Activated naive CD4-positive, alpha-beta T cell treated with anti-CD3 and anti-CD28 coated beads, Interleukin-2, amount 10 ng/mL, durations not matched to agents 7 days and 5 days (primary cell): ENCODE data around the gene KRT39.

Experiments
- CTCF ChIA-PET: fragments of 350-600 bp; sonication (Branson Sonifier 250); formaldehyde crosslinking; loops from one replicate; lab custom pipeline; 2021; ENCODE audit warnings: antibody characterized with exemption; lab: Charles Lee
- DNase-seq: peaks from one replicate; pipeline ENCODE4 v3.0.0-alpha.2; 2020
- H3K27ac Mint-ChIP-seq: one replicate; pipeline ENCODE4 v1.8.0; 2021; ENCODE audit warnings: mild to moderate bottlenecking, moderate library complexity, mixed read lengths
- H3K27me3 Mint-ChIP-seq: one replicate; pipeline ENCODE4 v1.8.0; 2021; ENCODE audit warnings: mild to moderate bottlenecking, mixed read lengths
- H3K36me3 Mint-ChIP-seq: one replicate; pipeline ENCODE4 v1.8.0; 2021; ENCODE audit warnings: mixed read lengths
- H3K4me1 Mint-ChIP-seq: one replicate; pipeline ENCODE4 v1.8.0; 2021; ENCODE audit warnings: mixed read lengths
- H3K4me3 Mint-ChIP-seq: one replicate; pipeline ENCODE4 v1.8.0; 2021; ENCODE audit warnings: mild to moderate bottlenecking, moderate library complexity, mixed read lengths
- H3K9me3 Mint-ChIP-seq: one replicate; pipeline ENCODE4 v1.8.0; 2021; ENCODE audit warnings: mixed read lengths

KRT39 gene

GRCh38 chr17:40962059-40962561, 4.6 kb downstream of the KRT39 start:
- H3K27ac Mint-ChIP-seq, result no peak overlapping the region
- H3K9me3 Mint-ChIP-seq, result no peaks in the 10 kb centered on the region
- H3K4me3 Mint-ChIP-seq, result no peak overlapping the region
- H3K27me3 Mint-ChIP-seq, result peaks cover 12% of the 10 kb centered on the region
- CTCF ChIA-PET, result interaction anchor here (0.7 to 1.2 kb wide), 2 partner anchors 10 to 24 kb away, joined by 3 read pairs; no protein-coding TSS in a partner anchor
- no peaks in the 10 kb centered on the region for H3K36me3 Mint-ChIP-seq
- DNase-seq, result no peak
- H3K4me1 Mint-ChIP-seq, result peaks cover 5% of the 10 kb centered on the region

- H3K36me3 Mint-ChIP-seq, result no peaks in the 10 kb centered on the region
- CTCF ChIA-PET, result interaction anchor here (1.2 kb wide), 1 partner anchor 25 kb away, joined by 3 read pairs; no protein-coding TSS in a partner anchor
- peaks cover 5% of the 10 kb centered on the region for H3K4me1 Mint-ChIP-seq
- no peak for DNase-seq
- peaks cover 9% of the 10 kb centered on the region for H3K27me3 Mint-ChIP-seq
- no peak overlapping the region for H3K27ac Mint-ChIP-seq
- no peak overlapping the region for H3K4me3 Mint-ChIP-seq
- H3K9me3 Mint-ChIP-seq, result no peaks in the 10 kb centered on the region
Measured at GRCh38 chr17:40961591-40961990, 5.2 kb downstream of the KRT39 start.

- no peaks in the 10 kb centered on the region for H3K36me3 Mint-ChIP-seq
- H3K4me1 Mint-ChIP-seq, result peaks cover 5% of the 10 kb centered on the region
- no peak for DNase-seq
- CTCF ChIA-PET, result no interaction called here
- no peaks in the 10 kb centered on the region for H3K9me3 Mint-ChIP-seq
- H3K4me3 Mint-ChIP-seq, result no peak overlapping the region
- H3K27me3 Mint-ChIP-seq, result peaks cover 4% of the 10 kb centered on the region
- H3K27ac Mint-ChIP-seq, result no peak overlapping the region
Measured at GRCh38 chr17:40960144-40960543, 6.6 kb downstream of the KRT39 start.

- H3K4me1 Mint-ChIP-seq, result peaks cover 5% of the 10 kb centered on the region
- no peak for DNase-seq
- H3K27ac Mint-ChIP-seq, result no peak overlapping the region
- no peak overlapping the region for H3K4me3 Mint-ChIP-seq
- no peaks in the 10 kb centered on the region for H3K36me3 Mint-ChIP-seq
- CTCF ChIA-PET, result no interaction called here
- H3K9me3 Mint-ChIP-seq, result no peaks in the 10 kb centered on the region
- H3K27me3 Mint-ChIP-seq, result peaks cover 12% of the 10 kb centered on the region
Measured at GRCh38 chr17:40958086-40958953, 8.4 kb downstream of the KRT39 start.

- CTCF ChIA-PET, result no interaction called here
- H3K4me1 Mint-ChIP-seq, result peaks cover 5% of the 10 kb centered on the region
- H3K4me3 Mint-ChIP-seq, result no peak overlapping the region
- H3K27ac Mint-ChIP-seq, result no peak overlapping the region
- DNase-seq, result no peak
- no peaks in the 10 kb centered on the region for H3K9me3 Mint-ChIP-seq
- peaks cover 16% of the 10 kb centered on the region for H3K27me3 Mint-ChIP-seq
- no peaks in the 10 kb centered on the region for H3K36me3 Mint-ChIP-seq
Measured at GRCh38 chr17:40956401-40957254, 10.1 kb downstream of the KRT39 start.

GRCh38 chr17:40953881-40954280, 12.9 kb downstream of the KRT39 start:
- DNase-seq, result no peak
- H3K4me1 Mint-ChIP-seq, result no peaks in the 10 kb centered on the region
- H3K9me3 Mint-ChIP-seq, result no peaks in the 10 kb centered on the region
- CTCF ChIA-PET, result no interaction called here
- no peak overlapping the region for H3K4me3 Mint-ChIP-seq
- H3K36me3 Mint-ChIP-seq, result no peaks in the 10 kb centered on the region
- H3K27ac Mint-ChIP-seq, result no peak overlapping the region
- peaks cover 37% of the 10 kb centered on the region for H3K27me3 Mint-ChIP-seq

GRCh38 chr17:40952661-40953060, 14.1 kb downstream of the KRT39 start:
- CTCF ChIA-PET, result interaction anchor here (1.2 kb wide), 1 partner anchor 10 kb away, joined by 3 read pairs; no protein-coding TSS in a partner anchor
- no peaks in the 10 kb centered on the region for H3K9me3 Mint-ChIP-seq
- H3K4me3 Mint-ChIP-seq, result no peak overlapping the region
- no peak for DNase-seq
- H3K27me3 Mint-ChIP-seq, result peaks cover 40% of the 10 kb centered on the region
- no peaks in the 10 kb centered on the region for H3K4me1 Mint-ChIP-seq
- H3K27ac Mint-ChIP-seq, result no peak overlapping the region
- no peaks in the 10 kb centered on the region for H3K36me3 Mint-ChIP-seq

- Mint-ChIP-seq H3K27me3 (peaks cover 41% of the 10 kb centered on the region), H3K4me1 (no peaks in the 10 kb centered on the region), H3K36me3 (no peaks in the 10 kb centered on the region), H3K4me3 (no peak overlapping the region), H3K27ac (no peak overlapping the region), H3K9me3 (no peaks in the 10 kb centered on the region)
- no peak for DNase-seq
- CTCF ChIA-PET, result interaction anchor here (1.2 kb wide), 1 partner anchor 10 kb away, joined by 3 read pairs; no protein-coding TSS in a partner anchor
Measured at GRCh38 chr17:40952154-40952553, 14.6 kb downstream of the KRT39 start.

- Mint-ChIP-seq H3K36me3 (no peaks in the 10 kb centered on the region), H3K27ac (no peak overlapping the region), H3K4me1 (no peaks in the 10 kb centered on the region), H3K9me3 (no peaks in the 10 kb centered on the region), H3K4me3 (no peak overlapping the region), H3K27me3 (peaks cover 46% of the 10 kb centered on the region)
- CTCF ChIA-PET, result interaction anchor here (1.2 kb wide), 1 partner anchor 11 kb away, joined by 3 read pairs; no protein-coding TSS in a partner anchor
- DNase-seq, result no peak
Measured at GRCh38 chr17:40951011-40951622, 15.6 kb downstream of the KRT39 start.

- Mint-ChIP-seq H3K4me3 (no peak overlapping the region), H3K9me3 (no peaks in the 10 kb centered on the region), H3K36me3 (no peaks in the 10 kb centered on the region), H3K4me1 (no peaks in the 10 kb centered on the region), H3K27ac (no peak overlapping the region), H3K27me3 (peaks cover 46% of the 10 kb centered on the region)
- CTCF ChIA-PET, result interaction anchor here (0.6 kb wide), 1 partner anchor 261 kb away, joined by 3 read pairs; no protein-coding TSS in a partner anchor
- no peak for DNase-seq
Measured at GRCh38 chr17:40950176-40950575, 16.6 kb downstream of the KRT39 start.

- no peak overlapping the region for H3K4me3 Mint-ChIP-seq
- CTCF ChIA-PET, result no interaction called here
- H3K9me3 Mint-ChIP-seq, result no peaks in the 10 kb centered on the region
- DNase-seq, result no peak
- no peaks in the 10 kb centered on the region for H3K4me1 Mint-ChIP-seq
- H3K27ac Mint-ChIP-seq, result no peak overlapping the region
- no peaks in the 10 kb centered on the region for H3K36me3 Mint-ChIP-seq
- peaks cover 48% of the 10 kb centered on the region for H3K27me3 Mint-ChIP-seq
Measured at GRCh38 chr17:40949418-40949817, 17.3 kb downstream of the KRT39 start.

GRCh38 chr17:40947929-40948328, 18.8 kb downstream of the KRT39 start:
- CTCF ChIA-PET, result no interaction called here
- Mint-ChIP-seq H3K27me3 (peaks cover 42% of the 10 kb centered on the region), H3K4me3 (no peak overlapping the region)

GRCh38 chr17:40945414-40945813, 21.3 kb downstream of the KRT39 start:
- CTCF ChIA-PET, result no interaction called here
- Mint-ChIP-seq H3K36me3 (no peaks in the 10 kb centered on the region), H3K9me3 (no peaks in the 10 kb centered on the region), H3K27ac (no peak overlapping the region), H3K27me3 (peaks cover 44% of the 10 kb centered on the region), H3K4me1 (no peaks in the 10 kb centered on the region), H3K4me3 (no peak overlapping the region)
- DNase-seq, result no peak

More at GRCh38 chr17:40947929-40948328, 18.8 kb downstream of the KRT39 start:
- Mint-ChIP-seq H3K9me3 (no peaks in the 10 kb centered on the region), H3K36me3 (no peaks in the 10 kb centered on the region), H3K27ac (no peak overlapping the region), H3K4me1 (no peaks in the 10 kb centered on the region)
- DNase-seq, result no peak

- CTCF ChIA-PET, result no interaction called here
- Mint-ChIP-seq H3K27ac (no peak overlapping the region), H3K27me3 (peaks cover 37% of the 10 kb centered on the region), H3K36me3 (no peaks in the 10 kb centered on the region), H3K4me1 (no peaks in the 10 kb centered on the region), H3K9me3 (no peaks in the 10 kb centered on the region), H3K4me3 (no peak overlapping the region)
- no peak for DNase-seq
Measured at GRCh38 chr17:40944531-40944930, 22.2 kb downstream of the KRT39 start.
